Hair follicle dermal papilla cell (primary cell): ENCODE data around the gene C9orf43. TPM values are rescaled to one million over a fixed set of nuclear protein-coding genes. Genes with fewer than 3 reads are reported as not detected.

ENCODE experiments used
- total RNA-seq: library from RNA; depleted of rRNA; stranded (reverse); fragments of >200 nt; gene quantifications from 2 replicates; pipeline ENCODE4 v1.2.3, GENCODE V29; 2012

Gene C9orf43
- total RNA-seq = 0.24 and 0.49 TPM in 2 replicates

GRCh38 chr9:113410207-113410864, at the start of gene C9orf43, which contains the start of gene POLE3:
C9orf43 (plus strand) TSS chr9:113410747; CDS start chr9:113413494, 2,747 bp downstream.
POLE3 (minus strand) TSS chr9:113410675; CDS start chr9:113410293, 382 bp downstream.

GRCh38 chr9:113376634-113377567, 33.6 kb upstream of the C9orf43 start, which contains the start of gene HDHD3:
HDHD3 (minus strand) TSS chr9:113376986; CDS start chr9:113374354, 2,632 bp downstream.

GRCh38 chr9:113401027-113401792, 9.3 kb upstream of the C9orf43 start, which contains the start of gene ALAD:
ALAD (minus strand) TSS chr9:113401284; CDS start chr9:113393559, 7,725 bp downstream.

GRCh38 chr9:113463418-113464285, 53.1 kb downstream of the C9orf43 start, which contains the start of gene RGS3:
RGS3 (plus strand) TSS chr9:113463727; CDS start chr9:113463803, 76 bp downstream.

Other genes with a start within 250 kb of the C9orf43 start
- gene FKBP15, start 189.5 kb upstream of the C9orf43 start, total RNA-seq = 28.2 and 30.5 TPM in 2 replicates
- gene SLC31A1, start 189.2 kb upstream of the C9orf43 start, total RNA-seq = 24.8 and 26.3 TPM in 2 replicates
- 30.7 and 34.0 TPM in 2 replicates for gene CDC26, start 135.2 kb upstream of the C9orf43 start, total RNA-seq
- gene PRPF4, start 135.1 kb upstream of the C9orf43 start, total RNA-seq = 17.0 and 22.6 TPM in 2 replicates
- gene RNF183, start 107.4 kb upstream of the C9orf43 start, total RNA-seq = not detected in 2 replicates
- 1.6 and 2.2 TPM in 2 replicates for gene WDR31, start 70.5 kb upstream of the C9orf43 start, total RNA-seq
- not detected in 2 replicates for gene BSPRY, start 61.2 kb upstream of the C9orf43 start, total RNA-seq
- 8.9 and 10.7 TPM in 2 replicates for gene HDHD3, start 33.8 kb upstream of the C9orf43 start, total RNA-seq
- 22.6 and 24.7 TPM in 2 replicates for gene ALAD, start 9.5 kb upstream of the C9orf43 start, total RNA-seq
- gene POLE3, start 72 bp upstream of the C9orf43 start, total RNA-seq = 27.2 and 31.5 TPM in 2 replicates
- gene RGS3, start 53.0 kb downstream of the C9orf43 start, total RNA-seq = 240 and 252 TPM in 2 replicates